GM12875 (cell line): ENCODE measurements around the gene PAX3.
"Not testable (repeated sequence)": the region's sequence is repeated elsewhere in the genome, so short reads cannot be mapped to it uniquely, and the experiment has no call there.

ENCODE experiments used
- H3K4me3 ChIP-seq: one replicate; pipeline ENCODE4 v1.5.1; 2011; ENCODE audit warnings: low read depth, low read length, control low read depth
- TF ChIP-seq, protein P1 (sequence below): IDR thresholded peaks from 2 replicates; pipeline ENCODE4 v1.5.1; 2011; ENCODE audit warnings: low read depth, mild to moderate bottlenecking, control low read depth, inconsistent platforms, low read length, moderate library complexity, borderline replicate concordance; ENCODE audit not compliant: insufficient read depth

The PAX3 gene

DNA sequence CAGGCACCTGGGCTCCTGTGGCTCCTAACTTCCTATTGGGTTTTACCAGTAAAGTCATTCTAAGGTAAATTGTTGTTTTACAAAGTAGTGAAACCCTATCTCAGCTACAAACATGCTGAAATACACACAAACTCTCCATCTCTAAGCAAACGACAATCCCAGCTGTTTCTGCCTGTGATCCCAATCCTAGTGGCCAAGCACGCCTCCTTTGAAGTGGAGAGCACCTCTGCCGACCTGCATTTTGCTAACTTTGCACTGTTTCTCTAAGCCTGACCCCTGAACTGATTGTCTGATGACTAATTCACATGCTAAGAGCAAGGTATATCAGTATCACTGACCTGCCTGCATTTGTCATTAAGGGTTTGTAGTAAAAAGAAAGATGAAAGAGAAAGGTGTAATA lies 124.3 kb downstream of the PAX3 start:
- TF ChIP-seq, protein P1, sequence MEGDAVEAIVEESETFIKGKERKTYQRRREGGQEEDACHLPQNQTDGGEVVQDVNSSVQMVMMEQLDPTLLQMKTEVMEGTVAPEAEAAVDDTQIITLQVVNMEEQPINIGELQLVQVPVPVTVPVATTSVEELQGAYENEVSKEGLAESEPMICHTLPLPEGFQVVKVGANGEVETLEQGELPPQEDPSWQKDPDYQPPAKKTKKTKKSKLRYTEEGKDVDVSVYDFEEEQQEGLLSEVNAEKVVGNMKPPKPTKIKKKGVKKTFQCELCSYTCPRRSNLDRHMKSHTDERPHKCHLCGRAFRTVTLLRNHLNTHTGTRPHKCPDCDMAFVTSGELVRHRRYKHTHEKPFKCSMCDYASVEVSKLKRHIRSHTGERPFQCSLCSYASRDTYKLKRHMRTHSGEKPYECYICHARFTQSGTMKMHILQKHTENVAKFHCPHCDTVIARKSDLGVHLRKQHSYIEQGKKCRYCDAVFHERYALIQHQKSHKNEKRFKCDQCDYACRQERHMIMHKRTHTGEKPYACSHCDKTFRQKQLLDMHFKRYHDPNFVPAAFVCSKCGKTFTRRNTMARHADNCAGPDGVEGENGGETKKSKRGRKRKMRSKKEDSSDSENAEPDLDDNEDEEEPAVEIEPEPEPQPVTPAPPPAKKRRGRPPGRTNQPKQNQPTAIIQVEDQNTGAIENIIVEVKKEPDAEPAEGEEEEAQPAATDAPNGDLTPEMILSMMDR = no peak
- no peak overlapping the region for H3K4me3 ChIP-seq

DNA sequence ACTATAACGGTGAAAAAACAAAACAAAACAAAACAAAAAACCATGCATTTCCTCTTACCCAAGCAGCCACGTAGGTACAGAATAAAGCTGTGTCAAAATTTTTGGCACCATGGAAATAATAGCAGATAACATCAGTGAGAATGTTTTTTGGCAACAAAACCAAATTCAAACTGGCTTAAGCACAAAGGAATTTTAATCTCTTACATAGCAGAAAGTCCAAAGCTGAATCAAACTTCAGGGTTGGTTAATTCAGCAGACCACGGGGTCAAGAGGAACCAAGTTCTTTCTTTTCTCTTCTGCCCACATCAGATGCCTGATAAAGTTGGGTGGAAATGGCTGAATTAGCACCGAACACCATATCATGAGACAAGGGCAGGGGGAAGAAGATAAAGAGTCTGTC lies 129.5 kb downstream of the PAX3 start:
- TF ChIP-seq, protein P1 = no peak
- H3K4me3 ChIP-seq = no peak overlapping the region

DNA sequence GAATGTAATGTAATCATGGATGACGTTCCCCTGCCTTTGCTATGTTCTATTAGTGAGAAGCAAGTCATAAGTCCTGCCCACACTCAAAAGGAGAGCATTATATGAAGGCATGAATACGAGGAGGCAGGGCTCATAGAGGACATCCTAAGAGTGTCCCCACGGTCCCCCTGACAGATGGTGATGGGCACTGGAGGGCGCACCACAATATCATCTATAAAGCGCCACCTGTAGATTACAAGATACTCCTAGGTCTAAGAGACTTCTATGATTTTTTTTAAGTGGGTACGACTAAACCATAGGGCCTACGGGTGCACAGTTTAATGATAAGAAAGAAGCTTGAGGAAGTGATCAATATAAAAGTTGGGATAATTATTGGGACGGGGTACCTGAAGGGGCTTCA lies 131.0 kb downstream of the PAX3 start:
- TF ChIP-seq, protein P1 = no peak
- H3K4me3 ChIP-seq = no peak overlapping the region

DNA sequence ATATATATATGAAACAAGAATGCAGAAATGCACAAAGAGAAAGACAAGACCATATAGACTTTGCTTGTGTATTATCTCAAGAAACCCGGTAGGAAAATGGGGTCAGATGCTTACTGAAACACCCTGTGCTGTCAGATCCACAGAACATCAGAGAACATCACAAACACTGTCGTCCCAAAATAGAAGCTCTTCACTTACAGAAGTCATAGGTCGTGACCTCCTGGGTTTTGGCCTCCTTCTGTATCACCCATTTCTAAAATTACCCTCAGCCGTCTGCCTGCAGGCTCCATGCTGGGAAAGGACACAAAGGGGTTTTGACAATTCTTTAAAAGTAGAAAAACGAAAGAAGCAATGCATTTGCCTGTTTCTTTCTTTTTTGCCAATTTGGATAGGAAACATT lies 137.9 kb downstream of the PAX3 start:
- TF ChIP-seq, protein P1 = no peak
- H3K4me3 ChIP-seq = no peak overlapping the region

DNA sequence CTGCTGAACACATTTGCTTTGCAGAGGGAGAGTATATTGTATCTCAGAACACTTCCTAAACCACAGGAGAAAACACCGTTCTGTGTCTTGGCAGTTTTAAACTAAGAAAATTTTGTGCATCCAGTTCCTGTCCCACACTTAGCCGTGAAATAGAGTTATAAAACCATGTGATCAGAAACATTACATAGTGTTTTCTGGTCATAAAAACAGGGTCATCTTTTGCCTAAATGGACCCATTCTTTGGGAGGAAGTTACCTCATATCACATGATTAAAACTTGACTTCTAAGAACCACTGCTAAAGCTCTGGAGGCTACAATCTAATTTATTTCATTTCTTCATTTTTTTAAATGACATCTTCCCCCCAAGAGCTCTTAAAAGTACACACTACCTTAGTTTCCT lies 138.7 kb downstream of the PAX3 start:
- H3K4me3 ChIP-seq = no peak overlapping the region
- TF ChIP-seq, protein P1 = no peak

DNA sequence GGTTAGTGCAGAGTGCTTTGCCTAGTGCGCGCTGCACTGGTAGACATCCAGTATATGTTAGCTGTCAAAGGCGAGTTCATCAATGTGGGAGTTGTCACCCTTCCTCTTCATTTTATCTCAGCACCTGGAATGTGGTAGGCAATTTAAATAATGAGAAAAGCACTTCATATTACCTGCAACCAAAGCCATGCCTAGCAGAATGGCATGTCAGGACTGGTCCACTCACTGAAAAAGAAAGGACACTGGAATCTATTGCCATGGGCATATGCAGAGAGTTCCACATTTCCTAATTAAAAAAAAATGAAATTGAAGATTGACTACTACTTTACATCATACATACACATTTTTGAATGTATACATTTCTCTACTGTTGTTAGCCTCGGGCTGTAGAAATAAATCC lies 139.6 kb downstream of the PAX3 start:
- TF ChIP-seq, protein P1 = no peak
- no peak overlapping the region for H3K4me3 ChIP-seq

DNA sequence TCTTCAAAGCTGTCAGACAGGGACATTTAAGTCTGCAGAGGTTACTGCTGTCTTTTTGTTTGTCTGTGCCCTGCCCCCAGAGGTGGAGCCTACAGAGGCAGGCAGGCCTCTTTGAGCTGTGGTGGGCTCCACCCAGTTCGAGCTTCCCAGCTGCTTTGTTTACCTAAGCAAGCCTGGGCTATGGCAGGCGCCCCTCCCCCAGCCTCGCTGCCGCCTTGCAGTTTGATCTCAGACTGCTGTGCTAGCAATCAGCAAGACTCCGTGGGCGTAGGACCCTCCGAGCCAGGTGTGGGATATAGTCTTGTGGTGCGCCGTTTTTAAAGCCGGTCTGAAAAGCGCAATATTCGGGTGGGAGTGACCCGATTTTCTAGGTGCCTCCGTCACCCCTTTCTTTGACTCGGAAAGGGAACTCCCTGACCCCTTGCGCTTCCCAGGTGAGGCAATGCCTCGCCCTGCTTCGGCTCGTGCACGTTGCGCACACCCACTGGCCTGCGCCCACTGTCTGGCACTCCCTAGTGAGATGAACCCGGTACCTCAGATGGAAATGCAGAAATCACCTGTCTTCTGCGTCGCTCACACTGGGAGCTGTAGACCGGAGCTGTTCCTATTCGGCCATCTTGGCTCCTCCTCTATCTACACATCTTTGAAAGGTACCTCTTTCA lies 143.7 kb downstream of the PAX3 start:
- not testable (repeated sequence) for H3K4me3 ChIP-seq
